ENCODE measurements around the gene RNU7-1. TPM values are rescaled to one million over a fixed set of nuclear protein-coding genes. Genes with fewer than 3 reads are reported as not detected.

The RNU7-1 gene
- total RNA-seq, 2 donors from 2014 or later, result not detected

- Mint-ChIP-seq H3K27ac (no peak overlapping the region), H3K4me1 (ENCODE audit: low read depth) (peaks cover 42% of the 10 kb centered on the region), H3K9me3 (no peaks in the 10 kb centered on the region), H3K36me3 (ENCODE audit: insufficient read depth in 2 of 2) (peaks cover 0 to 3% of the 10 kb centered on the region in 2 donors), H3K27me3 (ENCODE audit: low read depth) (no peaks in the 10 kb centered on the region), H3K4me3 (peak overlapping the region; percentile 51 to 99)
- no peak for DNase-seq
- ATAC-seq (replicated peaks in 1 of 2), result no peak
Measured at GRCh38 chr12:6912164-6912935, 31.3 kb upstream of the RNU7-1 start.

- no peaks in the 10 kb centered on the region for H3K9me3 Mint-ChIP-seq
- DNase-seq (peak; percentile 89), ATAC-seq (replicated peaks in 1 of 2) (peak; percentile 91 to 95)
- H3K4me3 Mint-ChIP-seq, result peak within 1 kb of the TSS; percentile 99
- H3K27ac Mint-ChIP-seq, result peak within 1 kb of the TSS; percentile 85
- peaks cover 45% of the 10 kb centered on the region for H3K4me1 Mint-ChIP-seq (ENCODE audit: low read depth)
- peaks cover 0 to 5% of the 10 kb centered on the region in 2 donors for H3K36me3 Mint-ChIP-seq (ENCODE audit: insufficient read depth in 2 of 2)
- no peaks in the 10 kb centered on the region for H3K27me3 Mint-ChIP-seq (ENCODE audit: low read depth)
Measured at GRCh38 chr12:6914246-6914946, 29.2 kb upstream of the RNU7-1 start, which contains the start of gene ENO2. ENO2 (plus strand) TSS chr12:6914580; CDS start chr12:6915833, 1,253 bp downstream.

GRCh38 chr12:6914947-6915788, 28.4 kb upstream of the RNU7-1 start:
- DNase-seq, result no peak
- Mint-ChIP-seq H3K27ac (peak overlapping the region; percentile 81), H3K36me3 (ENCODE audit: insufficient read depth in 2 of 2) (peaks cover 3 to 13% of the 10 kb centered on the region in 2 donors), H3K4me3 (peak overlapping the region; percentile 99), H3K27me3 (ENCODE audit: low read depth) (no peaks in the 10 kb centered on the region), H3K9me3 (no peaks in the 10 kb centered on the region), H3K4me1 (ENCODE audit: low read depth) (peaks cover 53% of the 10 kb centered on the region)
- ATAC-seq (replicated peaks in 1 of 2), result peak in 1 of 2 donors; percentile 12

GRCh38 chr12:6915789-6916285, 27.8 kb upstream of the RNU7-1 start:
- Mint-ChIP-seq H3K36me3 (ENCODE audit: insufficient read depth in 2 of 2) (peaks cover 3 to 13% of the 10 kb centered on the region in 2 donors), H3K27me3 (ENCODE audit: low read depth) (no peaks in the 10 kb centered on the region), H3K4me1 (ENCODE audit: low read depth) (peaks cover 53% of the 10 kb centered on the region), H3K27ac (peak overlapping the region; percentile 14), H3K4me3 (peak overlapping the region; percentile 99), H3K9me3 (no peaks in the 10 kb centered on the region)
- ATAC-seq (replicated peaks in 1 of 2) (no peak), DNase-seq (no peak)

- H3K9me3 Mint-ChIP-seq, result no peaks in the 10 kb centered on the region
- no peak overlapping the region for H3K27ac Mint-ChIP-seq
- ATAC-seq (replicated peaks in 1 of 2) (no peak), DNase-seq (no peak)
- H3K27me3 Mint-ChIP-seq (ENCODE audit: low read depth), result no peaks in the 10 kb centered on the region
- peak overlapping the region in 1 of 2 donors; percentile 99 for H3K4me3 Mint-ChIP-seq
- peaks cover 3 to 13% of the 10 kb centered on the region in 2 donors for H3K36me3 Mint-ChIP-seq (ENCODE audit: insufficient read depth in 2 of 2)
- peaks cover 53% of the 10 kb centered on the region for H3K4me1 Mint-ChIP-seq (ENCODE audit: low read depth)
Measured at GRCh38 chr12:6916426-6917200, 27.0 kb upstream of the RNU7-1 start.

- DNase-seq (no peak), ATAC-seq (replicated peaks in 1 of 2) (no peak)
- Mint-ChIP-seq H3K9me3 (no peaks in the 10 kb centered on the region), H3K27me3 (ENCODE audit: low read depth) (no peaks in the 10 kb centered on the region), H3K27ac (no peak overlapping the region), H3K4me3 (no peak overlapping the region), H3K36me3 (ENCODE audit: insufficient read depth in 2 of 2) (peaks cover 7 to 13% of the 10 kb centered on the region in 2 donors), H3K4me1 (ENCODE audit: low read depth) (peaks cover 51% of the 10 kb centered on the region)
Measured at GRCh38 chr12:6917491-6918231, 26.0 kb upstream of the RNU7-1 start.

GRCh38 chr12:6919588-6919987, 24.0 kb upstream of the RNU7-1 start:
- no peaks in the 10 kb centered on the region for H3K9me3 Mint-ChIP-seq
- no peaks in the 10 kb centered on the region for H3K27me3 Mint-ChIP-seq (ENCODE audit: low read depth)
- peaks cover 44% of the 10 kb centered on the region for H3K4me1 Mint-ChIP-seq (ENCODE audit: low read depth)
- peak overlapping the region; percentile 30 for H3K27ac Mint-ChIP-seq
- no peak for ATAC-seq (replicated peaks in 1 of 2)
- no peak for DNase-seq
- peaks cover 7 to 13% of the 10 kb centered on the region in 2 donors for H3K36me3 Mint-ChIP-seq (ENCODE audit: insufficient read depth in 2 of 2)
- H3K4me3 Mint-ChIP-seq, result no peak overlapping the region

GRCh38 chr12:6921539-6921938, 22.1 kb upstream of the RNU7-1 start:
- Mint-ChIP-seq H3K4me1 (ENCODE audit: low read depth) (peaks cover 41% of the 10 kb centered on the region), H3K27ac (no peak overlapping the region), H3K36me3 (ENCODE audit: insufficient read depth in 2 of 2) (peaks cover 7 to 13% of the 10 kb centered on the region in 2 donors), H3K27me3 (ENCODE audit: low read depth) (no peaks in the 10 kb centered on the region), H3K9me3 (no peaks in the 10 kb centered on the region), H3K4me3 (no peak overlapping the region)
- DNase-seq (no peak), ATAC-seq (replicated peaks in 1 of 2) (no peak)

GRCh38 chr12:6921996-6922946, 21.3 kb upstream of the RNU7-1 start:
- Mint-ChIP-seq H3K9me3 (no peaks in the 10 kb centered on the region), H3K36me3 (ENCODE audit: insufficient read depth in 2 of 2) (peaks cover 7 to 16% of the 10 kb centered on the region in 2 donors), H3K27me3 (ENCODE audit: low read depth) (no peaks in the 10 kb centered on the region), H3K4me1 (ENCODE audit: low read depth) (peaks cover 42% of the 10 kb centered on the region), H3K4me3 (no peak overlapping the region), H3K27ac (peak overlapping the region; percentile 63)
- ATAC-seq (replicated peaks in 1 of 2) (no peak), DNase-seq (no peak)

- H3K36me3 Mint-ChIP-seq (ENCODE audit: insufficient read depth in 2 of 2), result peaks cover 7 to 16% of the 10 kb centered on the region in 2 donors
- no peaks in the 10 kb centered on the region for H3K9me3 Mint-ChIP-seq
- H3K27ac Mint-ChIP-seq, result no peak overlapping the region
- no peak for DNase-seq
- H3K4me1 Mint-ChIP-seq (ENCODE audit: low read depth), result peaks cover 44% of the 10 kb centered on the region
- no peak for ATAC-seq (replicated peaks in 1 of 2)
- H3K27me3 Mint-ChIP-seq (ENCODE audit: low read depth), result no peaks in the 10 kb centered on the region
- no peak overlapping the region for H3K4me3 Mint-ChIP-seq
Measured at GRCh38 chr12:6923003-6923732, 20.4 kb upstream of the RNU7-1 start.
